ENCODE results near the gene TRIM51G.
"Not testable (repeated sequence)": the region's sequence is repeated elsewhere in the genome, so short reads cannot be mapped to it uniquely, and the experiment has no call there.

DNA sequence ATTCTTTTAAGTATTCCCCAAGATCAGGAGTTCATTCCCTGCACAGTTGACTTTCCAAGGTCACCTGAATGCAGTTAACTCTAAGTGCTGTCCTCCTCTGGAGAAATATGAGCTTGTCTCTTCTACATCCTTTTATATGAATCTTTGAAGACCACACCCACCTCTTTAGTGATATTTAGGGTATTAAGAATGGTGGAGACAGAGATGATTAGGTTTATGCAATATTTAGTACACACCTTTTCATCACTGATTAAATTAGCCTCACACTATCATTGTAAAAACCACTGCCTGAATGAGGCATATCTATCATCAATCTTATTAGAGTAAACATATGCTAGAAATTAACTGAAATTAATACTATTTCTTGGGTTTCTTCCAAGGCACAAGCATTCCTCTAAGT is at the start of gene TRIM51G:
- not testable (repeated sequence) for TF ChIP-seq POLR2A (IDR thresholded peaks at IDR 0.05; ENCODE audit: borderline replicate concordance, extremely low read depth, insufficient read depth, insufficient read length); EZH2 (IDR thresholded peaks at IDR 0.05); SIN3A (IDR thresholded peaks at IDR 0.05; ENCODE audit: low read depth); RAD21 (IDR thresholded peaks at IDR 0.05; ENCODE audit: low read depth); JUND (IDR thresholded peaks at IDR 0.05); TCF7L2 (IDR thresholded peaks at IDR 0.05; ENCODE audit: borderline replicate concordance, extremely low read depth, insufficient read depth, insufficient read length); POLR2AphosphoS5 (IDR thresholded peaks at IDR 0.05; ENCODE audit: low read depth, low read length); ZNF274 (IDR thresholded peaks at IDR 0.05; ENCODE audit: low read depth, low read length)
- TF ChIP-seq, protein P1, sequence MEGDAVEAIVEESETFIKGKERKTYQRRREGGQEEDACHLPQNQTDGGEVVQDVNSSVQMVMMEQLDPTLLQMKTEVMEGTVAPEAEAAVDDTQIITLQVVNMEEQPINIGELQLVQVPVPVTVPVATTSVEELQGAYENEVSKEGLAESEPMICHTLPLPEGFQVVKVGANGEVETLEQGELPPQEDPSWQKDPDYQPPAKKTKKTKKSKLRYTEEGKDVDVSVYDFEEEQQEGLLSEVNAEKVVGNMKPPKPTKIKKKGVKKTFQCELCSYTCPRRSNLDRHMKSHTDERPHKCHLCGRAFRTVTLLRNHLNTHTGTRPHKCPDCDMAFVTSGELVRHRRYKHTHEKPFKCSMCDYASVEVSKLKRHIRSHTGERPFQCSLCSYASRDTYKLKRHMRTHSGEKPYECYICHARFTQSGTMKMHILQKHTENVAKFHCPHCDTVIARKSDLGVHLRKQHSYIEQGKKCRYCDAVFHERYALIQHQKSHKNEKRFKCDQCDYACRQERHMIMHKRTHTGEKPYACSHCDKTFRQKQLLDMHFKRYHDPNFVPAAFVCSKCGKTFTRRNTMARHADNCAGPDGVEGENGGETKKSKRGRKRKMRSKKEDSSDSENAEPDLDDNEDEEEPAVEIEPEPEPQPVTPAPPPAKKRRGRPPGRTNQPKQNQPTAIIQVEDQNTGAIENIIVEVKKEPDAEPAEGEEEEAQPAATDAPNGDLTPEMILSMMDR (IDR thresholded peaks at IDR 0.05 in 2 of 3, conservative IDR thresholded peaks at IDR 0.05 in 1 of 3; ENCODE audit: borderline replicate concordance in 1 of 3, insufficient read depth in 1 of 3, low read depth in 2 of 3, low read length in 2 of 3), result not testable (repeated sequence)
- TF ChIP-seq, protein P2, sequence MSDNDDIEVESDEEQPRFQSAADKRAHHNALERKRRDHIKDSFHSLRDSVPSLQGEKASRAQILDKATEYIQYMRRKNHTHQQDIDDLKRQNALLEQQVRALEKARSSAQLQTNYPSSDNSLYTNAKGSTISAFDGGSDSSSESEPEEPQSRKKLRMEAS (IDR thresholded peaks at IDR 0.05), result not testable (repeated sequence)

Measured in HCT116 (cell line).